K562 (cell line): Measurements from ENCODE around the gene AKAP3. TPM values are rescaled to one million over a fixed set of nuclear protein-coding genes. Genes with fewer than 3 reads are reported as not detected.

Experiments used
- FOXP1 ChIP-seq: sonication (generic); formaldehyde crosslinking; IDR thresholded peaks from 2 replicates; pipeline ENCODE4 v1.8.0; 2022; ENCODE audit warnings: mild to moderate bottlenecking, missing genetic modification reagents
- GATA2 ChIP-seq: sonication (generic); formaldehyde crosslinking; IDR thresholded peaks from 2 replicates; pipeline ENCODE4 v1.4.0; 2020; ENCODE audit warnings: mild to moderate bottlenecking, missing genetic modification reagents
- KDM2B ChIP-seq: fragments of 250-450 bp; sonication (Bioruptor Pico); IDR thresholded peaks from 2 replicates; pipeline ENCODE4 v1.8.0; 2021; ENCODE audit warnings: mild to moderate bottlenecking, moderate library complexity
- MGA ChIP-seq: fragments of 450-650 bp; IDR thresholded peaks from 2 replicates; pipeline ENCODE4 v1.6.1; 2016; ENCODE audit warnings: mild to moderate bottlenecking, moderate library complexity
- NCOA1 ChIP-seq: fragments of 450-650 bp; IDR thresholded peaks from 2 replicates; pipeline ENCODE4 v1.6.1; 2016; ENCODE audit warnings: low read depth
- NFIC ChIP-seq: fragments of 450-650 bp; IDR thresholded peaks from 2 replicates; pipeline ENCODE4 v1.6.1; 2017; ENCODE audit warnings: mild to moderate bottlenecking, inconsistent platforms
- POLR2G ChIP-seq: fragments of 200-400 bp; formaldehyde crosslinking; IDR thresholded peaks from 2 replicates; pipeline ENCODE4 v1.6.1; 2017; ENCODE audit warnings: low read depth, mild to moderate bottlenecking, antibody characterized with exemption, low read length, moderate library complexity
- RBFOX2 ChIP-seq: fragments of 200-400 bp; formaldehyde crosslinking; IDR thresholded peaks from 2 replicates; pipeline ENCODE4 v1.6.1; 2017; ENCODE audit warnings: low read depth, mild to moderate bottlenecking, low read length, moderate library complexity
- SUPT5H ChIP-seq: fragments of 450-650 bp; IDR thresholded peaks from 2 replicates; pipeline ENCODE4 v1.6.1; 2016
- TFAP4 ChIP-seq: sonication (generic); formaldehyde crosslinking; IDR thresholded peaks from 2 replicates; pipeline ENCODE4 v1.8.0; 2022; ENCODE audit warnings: missing genetic modification reagents, mild to moderate bottlenecking, moderate library complexity, borderline replicate concordance
- TOE1 ChIP-seq, 2 experiments: fragments of 450-650 bp in 1 of 2; sonication (generic) in 1 of 2; formaldehyde crosslinking in 1 of 2; IDR thresholded peaks; 2 replicates each; pipeline versions ENCODE4 v1.7.1 to v1.8.0; 2016 to 2022; ENCODE audit warnings: borderline replicate concordance in 2 of 2, mild to moderate bottlenecking in 2 of 2, antibody characterized with exemption in 1 of 2, inconsistent platforms in 1 of 2, low read depth in 1 of 2, missing genetic modification reagents in 1 of 2, moderate library complexity in 1 of 2
- polyA plus RNA-seq, 8 experiments: library from polyadenylated mRNA; depleted of rRNA in 4 of 8; stranded (reverse) in 5 of 8; unstranded in 3 of 8; fragments of >200 nt; fragmentation: Nextera tagmentation in 2 of 8; fragmentation: Illumina TruSeq in 1 of 8; extraction: Ambion mirVana in 2 of 8; extraction: Trizol in 1 of 8; gene quantifications; 2 replicates each; pipeline versions ENCODE4 v1.2.1 to v1.2.3, GENCODE V29; 2011 to 2014; ENCODE audit warnings: inconsistent platforms in 1 of 8, missing spikeins in 1 of 8
- total RNA-seq, 7 experiments: library from RNA; depleted of rRNA in 6 of 7; stranded (reverse); fragments of >200 nt in 6 of 7; fragmentation: Illumina TruSeq in 2 of 7; extraction: Trizol in 2 of 7; gene quantifications; 2 replicates each; pipeline versions ENCODE4 v1.2.1 to v1.2.3, GENCODE V29; 2011 to 2021; ENCODE audit warnings: low replicate concordance in 1 of 7
- TF ChIP-seq, protein P1 (sequence below): sonication (generic); formaldehyde crosslinking; IDR thresholded peaks from 2 replicates; pipeline ENCODE4 v1.4.0; 2020; ENCODE audit warnings: mild to moderate bottlenecking, missing genetic modification reagents

The AKAP3 gene
- total and polyA plus RNA-seq, 9 of the 15 experiments (the other 6 are each of a cell fraction or from before 2014, with no cell fraction given) = 0.17 to 2.8 (median 0.43) TPM

DNA sequence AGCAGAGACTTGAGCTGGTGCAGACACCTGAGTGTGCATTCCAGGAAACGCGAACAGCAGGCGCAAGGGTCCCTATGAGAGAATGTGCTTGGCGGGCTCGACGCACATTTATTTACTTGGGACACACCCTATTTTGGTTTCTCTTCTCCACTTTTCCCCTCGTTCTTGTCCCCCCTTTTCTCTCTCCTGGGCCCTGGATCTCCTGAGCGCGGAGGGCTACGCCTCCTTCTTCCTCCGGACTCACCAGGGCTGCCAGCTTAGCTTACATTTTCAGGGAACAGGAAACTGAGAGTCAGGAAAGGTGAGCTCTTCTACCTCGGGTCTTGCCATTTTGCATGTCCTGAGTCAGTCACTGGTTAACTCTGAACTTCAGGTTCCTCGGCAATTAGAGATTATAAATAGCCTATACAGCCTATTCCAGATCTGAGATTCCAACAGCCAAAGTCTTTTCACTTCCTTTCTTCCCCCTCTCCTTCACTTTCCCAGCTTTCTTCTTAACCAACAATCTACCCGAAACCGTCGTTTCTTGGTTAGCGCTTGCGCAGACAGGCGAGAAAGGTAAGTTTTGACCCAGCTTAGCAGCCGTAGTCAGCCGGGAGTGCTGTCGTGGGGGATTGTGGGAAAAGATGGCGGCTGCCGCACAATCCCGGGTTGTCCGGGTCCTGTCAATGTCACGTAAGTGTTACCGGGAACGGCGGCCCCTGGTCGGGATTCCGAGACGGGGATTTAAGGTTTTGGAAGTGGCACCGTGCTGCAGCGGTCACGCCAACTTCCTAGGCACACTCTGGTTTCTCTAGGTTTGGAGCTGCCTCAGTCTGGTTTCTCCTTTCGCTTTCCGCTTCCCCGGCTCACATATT, at the start of gene AKAP3, which contains the start of gene NDUFA9 (continued):
- TF ChIP-seq TOE1 (IDR thresholded peaks at IDR 0.05; ENCODE audit: borderline replicate concordance) (0 out of 2 replicates have a peak, but pooled peaks have one; percentile 56), TOE1 (CRISPR knock-in tag; IDR thresholded peaks at IDR 0.05; ENCODE audit: borderline replicate concordance, low read depth) (no peak), KDM2B (no peak), GATA2 (CRISPR knock-in tag) (no peak), SUPT5H (peak; percentile 86), FOXP1 (no peak), TFAP4 (CRISPR knock-in tag) (peak; percentile 92), NCOA1 (peak; percentile 19; the same call in 1 of the 2 replicates), POLR2G (peak; percentile 84), RBFOX2 (peak; percentile 76), MGA (0 out of 2 replicates have a peak, but pooled peaks have one; percentile 41), NFIC (peak; percentile 33; the same call in 1 of the 2 replicates)
- TF ChIP-seq, protein P1, sequence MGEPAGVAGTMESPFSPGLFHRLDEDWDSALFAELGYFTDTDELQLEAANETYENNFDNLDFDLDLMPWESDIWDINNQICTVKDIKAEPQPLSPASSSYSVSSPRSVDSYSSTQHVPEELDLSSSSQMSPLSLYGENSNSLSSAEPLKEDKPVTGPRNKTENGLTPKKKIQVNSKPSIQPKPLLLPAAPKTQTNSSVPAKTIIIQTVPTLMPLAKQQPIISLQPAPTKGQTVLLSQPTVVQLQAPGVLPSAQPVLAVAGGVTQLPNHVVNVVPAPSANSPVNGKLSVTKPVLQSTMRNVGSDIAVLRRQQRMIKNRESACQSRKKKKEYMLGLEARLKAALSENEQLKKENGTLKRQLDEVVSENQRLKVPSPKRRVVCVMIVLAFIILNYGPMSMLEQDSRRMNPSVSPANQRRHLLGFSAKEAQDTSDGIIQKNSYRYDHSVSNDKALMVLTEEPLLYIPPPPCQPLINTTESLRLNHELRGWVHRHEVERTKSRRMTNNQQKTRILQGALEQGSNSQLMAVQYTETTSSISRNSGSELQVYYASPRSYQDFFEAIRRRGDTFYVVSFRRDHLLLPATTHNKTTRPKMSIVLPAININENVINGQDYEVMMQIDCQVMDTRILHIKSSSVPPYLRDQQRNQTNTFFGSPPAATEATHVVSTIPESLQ (CRISPR knock-in tag) = no peak
